H7 (cell line): Measurements from ENCODE around the gene MYO1F. TPM values are rescaled to one million over a fixed set of nuclear protein-coding genes. Genes with fewer than 3 reads are reported as not detected.

Experiments used
- DNase-seq: peaks from one replicate; pipeline ENCODE4 v3.0.0; 2012
- H3K27me3 ChIP-seq: 2 replicates; pipeline ENCODE4 v1.6.0; 2011; ENCODE audit warnings: mild to moderate bottlenecking, low read length; ENCODE audit not compliant: control insufficient read depth, insufficient read depth
- H3K36me3 ChIP-seq: replicated peaks from 2 replicates; pipeline ENCODE4 v1.5.1; 2011; ENCODE audit warnings: low read length; ENCODE audit not compliant: control insufficient read depth, insufficient read depth
- H3K4me3 ChIP-seq: 2 replicates; pipeline ENCODE4 v1.5.1; 2011; ENCODE audit warnings: low read depth, mild to moderate bottlenecking, control low read depth, low read length, moderate library complexity; ENCODE audit not compliant: insufficient read depth
- total RNA-seq: library from RNA; depleted of rRNA; stranded (reverse); fragments of >200 nt; shearing (Covaris generic); gene quantifications from 2 replicates; pipeline ENCODE4 v1.2.3, GENCODE V29; 2014

MYO1F gene
- total RNA-seq, 1 experiment from 2014 or later: 4.5 TPM

DNA sequence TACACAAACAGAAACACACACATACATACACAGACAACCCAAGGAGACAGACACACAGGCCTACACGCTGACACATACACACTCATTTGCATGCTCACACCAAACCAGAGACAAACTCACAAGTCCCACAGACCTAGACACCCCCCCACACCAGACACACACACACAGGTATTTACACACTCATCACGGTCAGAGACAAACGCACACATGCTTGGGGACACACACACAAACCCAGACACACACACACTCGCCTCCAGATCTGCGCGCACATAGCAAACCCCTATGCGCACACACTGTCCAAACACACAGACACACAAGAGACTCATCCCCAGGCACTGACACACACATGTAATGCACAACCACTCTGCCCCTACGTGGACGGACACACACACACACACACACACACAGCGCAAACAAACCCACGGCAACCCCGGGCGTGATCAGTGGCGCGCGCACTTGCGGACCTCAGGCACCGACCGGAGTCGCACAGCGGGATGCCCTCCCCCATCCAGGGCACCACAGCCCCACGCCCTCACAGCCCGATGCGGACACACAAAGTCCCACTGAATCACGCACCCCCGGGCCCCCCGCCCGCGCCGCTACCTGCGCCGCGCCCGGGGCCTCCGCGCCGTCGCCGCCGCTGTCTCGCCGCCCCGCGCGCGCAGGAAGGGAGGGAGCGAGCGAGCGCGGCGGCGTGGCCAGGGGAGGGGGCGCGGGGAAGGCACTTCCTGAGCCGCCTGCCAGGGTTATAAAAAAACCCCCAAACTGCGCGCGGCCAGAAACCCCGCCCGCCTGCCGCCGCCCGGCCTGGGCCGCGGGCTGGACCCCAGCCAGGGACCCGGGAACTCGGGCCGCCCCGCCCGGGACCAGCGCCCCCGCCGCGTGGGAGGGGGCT is 33.0 kb upstream of the MYO1F start, which contains the start of gene ADAMTS10:
Gene ADAMTS10 (minus strand): TSS at position 675 of the 895 bp plus-strand sequence. CDS start 5,005 bp downstream, outside the sequence.
- Histone ChIP-seq H3K4me3 (peak within 1 kb of the TSS; percentile 89), H3K36me3 (no peaks in the 10 kb centered on the region; the same call in 1 of the 2 replicates), H3K27me3 (no peaks in the 10 kb centered on the region)
- DNase-seq: peak; percentile 93

DNA sequence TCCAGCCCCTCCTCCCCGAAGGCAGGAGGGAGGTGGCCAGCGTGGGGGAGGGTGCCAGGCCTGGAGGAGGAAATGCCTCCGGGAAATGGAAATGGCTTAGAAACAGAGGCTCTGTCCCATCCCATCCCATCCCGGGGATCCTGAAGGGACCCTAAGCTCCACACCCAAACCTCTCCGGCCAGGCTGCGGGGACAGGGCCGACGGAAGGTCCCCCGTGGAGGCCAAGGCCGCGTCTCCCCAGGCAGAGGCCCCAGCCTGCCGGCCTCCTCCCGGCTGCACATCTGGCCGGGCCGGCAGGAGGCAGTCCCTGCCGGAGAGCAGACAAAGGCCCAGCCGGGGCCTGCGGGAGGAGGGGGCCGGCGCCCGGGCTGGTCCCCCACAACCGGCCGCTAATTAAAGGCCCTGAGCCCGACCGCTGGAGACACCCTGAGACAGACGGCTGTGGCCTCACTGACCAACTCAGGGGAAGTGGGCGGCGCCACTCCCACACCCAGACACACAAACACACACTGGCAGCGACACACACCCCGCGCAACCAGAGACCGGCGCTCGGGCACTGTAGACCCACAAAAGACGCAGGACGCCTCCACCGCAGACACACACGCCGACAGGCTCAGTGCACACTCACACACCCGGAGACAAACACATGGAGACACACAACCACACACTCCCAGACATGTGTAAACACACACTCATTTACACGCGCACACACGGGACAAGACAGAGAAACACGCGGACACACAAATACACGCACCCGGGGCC is 32.2 kb upstream of the MYO1F start:
- H3K36me3 ChIP-seq: no peaks in the 10 kb centered on the region; the same call in 1 of the 2 replicates
- no peaks in the 10 kb centered on the region for H3K27me3 ChIP-seq
- peak overlapping the region; percentile 89 for H3K4me3 ChIP-seq
- peak; percentile 97 for DNase-seq

DNA sequence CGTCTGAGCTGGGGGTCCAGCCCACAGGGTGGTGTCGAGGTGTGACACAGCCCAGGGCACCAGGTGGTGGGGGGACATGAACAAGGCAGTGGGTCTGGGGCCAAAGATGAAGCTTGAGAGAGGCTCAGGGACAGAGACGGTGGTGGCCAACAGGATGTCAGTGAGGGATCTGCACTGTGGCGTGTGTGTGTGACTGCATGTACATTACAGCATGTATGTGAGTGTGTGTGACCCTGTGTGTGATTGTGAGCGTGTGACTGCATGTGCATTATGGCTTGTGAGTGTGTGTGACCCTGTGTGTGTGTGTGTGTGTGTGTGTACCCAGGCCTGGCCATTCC is 31.7 kb upstream of the MYO1F start:
- Histone ChIP-seq H3K36me3 (no peaks in the 10 kb centered on the region; the same call in 1 of the 2 replicates), H3K27me3 (no peaks in the 10 kb centered on the region), H3K4me3 (peak overlapping the region; percentile 89; the same call in 1 of the 2 replicates)
- no peak for DNase-seq

DNA sequence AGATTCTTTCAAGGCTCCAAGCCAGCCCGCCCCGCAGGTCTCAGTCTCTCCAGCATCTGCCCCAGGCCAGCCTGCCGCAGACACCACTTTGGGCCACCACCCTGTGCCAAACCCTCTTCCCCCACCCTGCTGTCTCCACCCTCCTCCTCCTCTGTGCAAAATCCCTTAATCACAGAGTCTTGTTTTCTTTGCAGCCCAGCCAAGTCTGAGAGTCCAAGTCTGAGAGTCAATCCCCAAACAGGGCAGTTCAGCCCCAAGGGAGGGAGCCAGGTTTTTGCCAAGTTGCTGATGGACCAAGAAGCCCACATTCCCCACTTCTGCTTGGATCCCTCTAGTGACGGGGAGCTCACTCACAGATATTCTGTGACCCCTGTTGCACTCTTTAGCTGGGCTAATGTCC is 30.1 kb upstream of the MYO1F start:
- Histone ChIP-seq H3K27me3 (no peaks in the 10 kb centered on the region), H3K4me3 (no peak overlapping the region), H3K36me3 (no peaks in the 10 kb centered on the region; the same call in none of the 2 replicates)
- no peak for DNase-seq

DNA sequence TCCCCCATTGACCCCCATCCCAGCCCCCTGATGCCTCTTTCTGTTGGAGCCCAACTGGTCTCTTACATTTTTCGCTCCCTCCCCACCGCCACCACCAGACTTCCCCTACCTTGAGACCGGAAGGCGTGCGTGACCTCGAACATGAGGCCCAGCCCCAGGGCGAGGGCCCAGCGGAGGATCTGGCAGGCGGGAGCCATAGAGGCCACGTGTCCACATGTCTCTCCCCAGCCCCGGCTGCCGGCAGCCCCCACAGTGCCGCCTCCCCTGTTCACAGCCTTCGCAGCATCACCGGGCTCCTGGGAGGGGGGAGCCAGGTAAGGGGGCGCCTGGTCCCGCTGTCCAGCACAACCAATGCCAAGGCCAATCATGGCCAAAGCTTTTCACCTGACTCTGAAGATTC is 28.3 kb upstream of the MYO1F start:
- peak; percentile 47 for DNase-seq
- Histone ChIP-seq H3K36me3 (no peaks in the 10 kb centered on the region; the same call in none of the 2 replicates), H3K4me3 (no peak overlapping the region), H3K27me3 (no peaks in the 10 kb centered on the region)

DNA sequence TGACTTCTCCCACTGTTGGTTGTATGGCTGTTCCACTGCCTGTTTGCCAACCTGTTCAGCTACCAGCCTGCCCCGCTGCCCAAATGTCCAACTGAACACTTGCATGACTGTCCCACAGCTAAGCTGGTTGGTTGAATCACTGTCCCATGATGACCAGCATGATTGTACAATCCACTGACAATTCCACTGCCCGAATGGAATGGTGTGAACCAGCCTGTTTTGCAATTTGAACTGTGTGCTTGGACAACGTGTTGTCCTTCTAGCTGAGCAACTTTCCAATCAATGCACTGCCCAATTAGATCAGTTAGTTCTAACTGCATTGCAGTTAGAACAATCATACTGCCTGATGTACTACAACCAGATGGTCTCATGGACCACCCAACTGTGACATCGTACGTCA is 24.6 kb upstream of the MYO1F start:
- Histone ChIP-seq H3K4me3 (no peak overlapping the region), H3K36me3 (peaks cover 1% of the 10 kb centered on the region; the same call in 1 of the 2 replicates), H3K27me3 (no peaks in the 10 kb centered on the region)
- DNase-seq: no peak

DNA sequence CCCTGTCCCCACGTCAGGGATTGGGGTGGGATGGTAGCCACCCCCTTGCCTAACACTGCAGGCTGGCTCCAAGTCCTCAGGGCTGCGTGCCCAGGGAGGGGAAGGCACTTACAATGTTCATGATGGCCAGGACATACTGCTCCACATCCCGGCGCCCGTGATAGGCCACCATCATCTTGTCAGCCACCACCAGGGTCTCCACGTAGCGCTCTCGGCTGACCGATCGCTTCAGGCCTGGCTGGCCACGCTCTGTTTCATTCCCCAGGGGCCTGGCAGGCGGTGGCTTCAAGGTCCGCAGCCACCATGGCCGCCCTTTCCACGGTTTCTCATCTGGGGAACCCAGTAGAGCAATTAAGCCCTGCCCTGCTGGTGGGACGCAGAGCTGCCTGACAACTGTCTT is 23.6 kb upstream of the MYO1F start:
- Histone ChIP-seq H3K4me3 (no peak overlapping the region), H3K36me3 (peaks cover 2% of the 10 kb centered on the region), H3K27me3 (no peaks in the 10 kb centered on the region)
- peak; percentile 25 for DNase-seq

DNA sequence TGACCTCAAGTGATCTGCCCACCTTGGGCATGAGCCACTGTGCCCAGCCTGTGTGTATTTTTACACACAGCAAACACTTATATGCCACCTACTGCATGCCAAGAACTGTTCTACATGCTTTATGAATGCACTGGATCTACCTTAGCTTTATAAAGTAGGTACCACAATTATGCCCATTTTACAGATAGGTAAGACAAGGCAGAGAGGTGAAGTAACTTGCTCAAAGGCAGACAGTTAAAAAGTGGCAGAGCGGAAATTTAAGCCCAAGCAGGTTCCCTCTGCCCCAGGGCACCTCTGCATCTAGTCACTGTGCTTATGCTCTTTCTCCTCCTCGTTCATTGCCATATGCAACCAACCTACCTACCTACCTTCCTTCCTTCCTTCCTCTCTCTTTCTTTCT is 22.8 kb upstream of the MYO1F start:
- H3K36me3 ChIP-seq: peaks cover 3% of the 10 kb centered on the region
- H3K27me3 ChIP-seq: no peaks in the 10 kb centered on the region
- no peak for DNase-seq
- no peak overlapping the region for H3K4me3 ChIP-seq

DNA sequence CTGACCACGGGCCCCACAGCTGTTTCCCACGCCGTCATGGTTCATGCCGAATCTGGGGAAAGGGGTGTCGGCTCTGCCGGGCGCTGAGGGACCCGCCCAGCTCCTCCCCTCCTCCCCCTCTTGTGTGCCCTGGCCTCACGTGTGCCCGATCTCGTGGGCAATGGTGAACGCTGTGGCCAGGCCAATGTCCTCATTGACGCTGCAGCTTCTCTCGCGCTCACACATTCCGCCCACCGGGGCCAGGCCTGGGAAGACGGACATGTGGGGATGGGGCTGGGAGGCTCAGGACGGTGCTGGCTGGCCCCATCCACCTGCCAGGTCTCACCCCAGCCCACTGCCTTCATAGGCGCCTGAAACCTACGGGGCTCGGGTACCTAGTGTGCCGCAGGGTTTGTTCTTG is 18.9 kb upstream of the MYO1F start:
- Histone ChIP-seq H3K36me3 (peaks cover 5% of the 10 kb centered on the region), H3K27me3 (no peaks in the 10 kb centered on the region; the same call in 1 of the 2 replicates), H3K4me3 (no peak overlapping the region)
- peak; percentile 47 for DNase-seq

DNA sequence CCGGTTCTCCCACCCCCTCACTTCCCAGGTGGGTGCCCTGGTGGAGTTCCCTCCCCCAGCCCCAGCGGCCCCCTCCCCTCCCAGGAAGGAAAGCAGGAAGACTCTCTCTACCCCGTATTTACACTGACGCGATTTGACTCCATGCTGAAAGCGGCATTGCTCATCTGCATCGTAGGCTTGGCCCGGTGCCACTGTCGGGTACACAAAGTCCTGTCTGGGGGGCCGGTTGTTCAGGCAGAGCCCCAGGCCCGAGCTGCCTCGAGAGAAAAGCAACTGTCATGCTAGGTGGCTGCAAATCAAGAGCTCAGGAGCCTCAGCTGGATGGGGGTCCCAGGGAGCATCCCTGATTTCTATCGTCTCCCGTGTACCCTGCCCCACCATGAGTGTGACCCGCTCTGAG is 18.4 kb upstream of the MYO1F start:
- Histone ChIP-seq H3K36me3 (peaks cover 5% of the 10 kb centered on the region), H3K4me3 (no peak overlapping the region), H3K27me3 (peaks cover 3% of the 10 kb centered on the region; the same call in 1 of the 2 replicates)
- DNase-seq: no peak

DNA sequence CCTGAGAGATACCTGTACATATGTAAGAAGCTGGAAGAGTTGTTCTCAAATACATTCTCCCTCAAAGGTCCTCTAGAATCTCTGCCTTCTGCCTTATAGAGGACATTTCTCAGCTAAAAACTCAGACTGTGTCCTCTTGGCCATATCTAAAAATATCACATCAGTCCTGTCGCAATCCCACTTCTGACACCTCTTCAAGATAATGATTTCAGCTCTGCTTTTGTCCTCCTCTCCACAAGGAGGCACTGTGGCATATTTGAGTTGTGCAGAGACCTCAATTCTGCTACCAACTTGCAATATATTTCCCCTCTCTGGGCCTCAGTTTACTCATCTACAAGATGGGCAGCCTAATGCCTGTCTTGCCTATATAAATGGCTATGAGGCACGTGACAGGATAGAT is 16.7 kb upstream of the MYO1F start:
- Histone ChIP-seq H3K4me3 (no peak overlapping the region), H3K27me3 (peaks cover 3% of the 10 kb centered on the region; the same call in 1 of the 2 replicates), H3K36me3 (peaks cover 4% of the 10 kb centered on the region)
- no peak for DNase-seq

DNA sequence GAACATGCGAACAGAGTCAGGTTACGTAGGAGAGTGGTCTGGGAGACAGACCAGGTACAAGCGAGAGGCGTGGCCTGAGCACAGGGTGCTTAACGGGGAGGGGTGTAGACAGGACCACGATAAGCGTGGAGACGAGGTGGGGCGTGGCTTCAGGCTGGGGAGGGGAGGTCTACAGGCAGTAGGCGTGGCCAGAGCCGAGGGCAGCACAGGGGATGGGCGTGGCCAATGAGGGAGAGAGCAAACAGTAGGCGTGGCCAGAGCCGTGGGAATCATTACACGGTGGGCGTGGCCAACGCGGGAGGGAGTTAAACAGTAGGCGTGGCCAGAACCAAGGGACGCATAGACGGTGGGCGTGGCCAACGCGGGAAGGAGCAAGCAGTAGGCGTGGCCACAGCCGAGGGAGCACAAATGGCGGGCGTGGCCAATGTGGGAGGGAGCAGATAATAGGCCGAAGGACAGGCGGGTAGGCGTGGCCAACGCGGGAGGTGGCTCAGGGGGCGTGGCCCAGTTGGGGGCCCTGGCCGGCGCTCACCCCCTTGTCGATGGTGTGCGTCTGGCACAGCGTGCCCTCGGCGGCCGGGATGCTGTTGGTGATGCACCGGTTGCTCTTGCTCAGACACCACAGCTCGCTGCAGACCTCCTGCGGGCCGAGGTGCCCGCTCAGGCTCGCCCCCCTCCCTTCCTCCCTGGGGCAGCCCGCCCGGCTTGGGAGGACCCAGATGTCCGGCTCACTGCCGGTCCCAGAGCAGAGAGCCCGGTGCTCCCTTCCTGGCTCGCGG is 15.2 kb upstream of the MYO1F start:
- peaks cover 4% of the 10 kb centered on the region for H3K36me3 ChIP-seq
- DNase-seq: peak; percentile 99
- H3K27me3 ChIP-seq: peaks cover 3% of the 10 kb centered on the region; the same call in 1 of the 2 replicates
- H3K4me3 ChIP-seq: peak overlapping the region; percentile 57

DNA sequence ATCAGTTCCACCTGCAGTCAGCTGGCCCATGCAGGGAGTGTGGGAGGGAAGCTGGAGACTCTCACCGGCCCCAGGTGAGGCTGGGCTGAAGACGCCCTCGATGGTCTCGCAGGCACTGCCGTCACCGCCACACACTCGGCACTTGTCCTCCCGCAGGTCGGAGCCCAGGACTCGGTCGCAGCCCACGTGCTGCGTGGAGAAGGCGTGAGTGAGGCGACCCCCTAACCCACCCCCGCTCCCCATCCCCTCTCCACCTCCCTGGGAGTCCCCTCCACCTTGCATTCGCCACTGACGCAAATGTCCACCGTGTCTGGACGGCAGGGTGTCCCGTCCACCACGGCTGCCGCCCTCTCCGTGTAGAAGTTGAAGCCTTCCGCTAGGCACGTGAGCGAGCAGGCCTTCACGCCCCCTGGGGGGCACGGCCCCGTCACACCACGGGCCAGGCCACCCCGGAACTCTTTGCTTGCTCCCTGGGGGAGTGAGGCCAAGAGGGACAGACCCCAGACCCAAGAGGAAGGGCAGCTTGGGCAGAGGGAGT is 12.0 kb upstream of the MYO1F start:
- Histone ChIP-seq H3K27me3 (peaks cover 3% of the 10 kb centered on the region; the same call in 1 of the 2 replicates), H3K4me3 (no peak overlapping the region)
- peak; percentile 43 for DNase-seq

More for the DNA sequence above, 12.0 kb upstream of the MYO1F start:
- H3K36me3 ChIP-seq: no peaks in the 10 kb centered on the region
